Spleen (tissue), 7 donors: ENCODE results near the gene STON1.

Source experiments
- CTCF ChIP-seq, 11 experiments: fragments of 200-600 bp in 7 of 11; fragments of 450-650 bp in 4 of 11; sonication (generic) in 4 of 11; IDR thresholded peaks in 8 of 11; conservative IDR thresholded peaks in 3 of 11; 1 replicate in 7 of 11; 2 replicates in 4 of 11; pipeline versions ENCODE4 v1.4.0 to v1.8.0; 2016 to 2021; ENCODE audit warnings: antibody characterized with exemption in 11 of 11, inconsistent platforms in 4 of 11, mild to moderate bottlenecking in 1 of 11
- POLR2AphosphoS5 ChIP-seq, 3 donors: sonication (generic); formaldehyde crosslinking; IDR thresholded peaks; one replicate each; pipeline ENCODE4 v1.5.1; 2017; ENCODE audit warnings: antibody characterized with exemption in 3 of 3
- donor health status: DM: no; HTN: no; CAD: no; lungs with moderate emphysema.
- donor health status: DM: no; HTN: no; CAD: no.
- donor health status: DM: no; HTN: no; CAD: no.

DNA sequence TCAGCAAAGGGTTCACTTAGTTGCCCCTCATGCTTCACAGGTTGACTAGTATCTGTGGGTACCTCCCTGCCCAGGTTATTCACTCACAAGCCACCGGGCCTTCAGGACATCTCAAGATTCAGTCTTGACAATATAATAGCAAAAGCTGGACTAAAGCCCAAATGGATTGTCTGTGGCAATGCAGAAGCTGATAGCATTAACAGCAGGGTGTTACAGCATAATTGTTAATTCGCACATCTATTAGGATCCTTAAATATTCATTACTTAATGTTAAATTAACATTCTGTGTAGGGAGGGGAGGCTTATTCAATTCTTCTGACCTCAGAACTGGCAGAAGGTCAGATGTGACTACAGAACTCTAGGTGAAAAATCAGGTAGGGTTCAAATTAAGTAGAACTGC is 67.5 kb downstream of the STON1 start:
- no peak for TF ChIP-seq CTCF (IDR thresholded peaks at IDR 0.05 in 8 of 11, conservative IDR thresholded peaks at IDR 0.05 in 3 of 11)
- no peak for TF ChIP-seq POLR2AphosphoS5 (IDR thresholded peaks at IDR 0.05)
